ENCODE results near the gene COQ8A.

COQ8A gene

GRCh38 chr1:227033880-227034279, 93.8 kb downstream of the COQ8A start:
- TF ChIP-seq ESRRG (CRISPR knock-in tag; IDR thresholded peaks at IDR 0.05), result no peak
- no peak for ATAC-seq

- no peak for ATAC-seq
- TF ChIP-seq SNAI2 (CRISPR knock-in tag; IDR thresholded peaks at IDR 0.05) (no peak), ZNF8 (CRISPR knock-in tag; IDR thresholded peaks at IDR 0.05) (no peak), BACH2 (CRISPR knock-in tag; IDR thresholded peaks at IDR 0.05; ENCODE audit: borderline replicate concordance) (no peak)
Measured at GRCh38 chr1:227035316-227035715, 95.2 kb downstream of the COQ8A start.

GRCh38 chr1:227037121-227037520, 97.0 kb downstream of the COQ8A start:
- TF ChIP-seq ARNTL (CRISPR knock-in tag; IDR thresholded peaks at IDR 0.05; ENCODE audit: borderline replicate concordance, low read depth) (no peak), ISL1 (CRISPR knock-in tag; IDR thresholded peaks at IDR 0.05) (no peak), CREB5 (CRISPR knock-in tag; IDR thresholded peaks at IDR 0.05; ENCODE audit: low read depth) (no peak), ZNF70 (CRISPR knock-in tag; IDR thresholded peaks at IDR 0.05) (no peak), CSDC2 (CRISPR knock-in tag; IDR thresholded peaks at IDR 0.05) (no peak), TCF4 (CRISPR knock-in tag; IDR thresholded peaks at IDR 0.05; ENCODE audit: borderline replicate concordance) (no peak), ZNF8 (CRISPR knock-in tag; IDR thresholded peaks at IDR 0.05) (no peak), GLIS3 (CRISPR knock-in tag; IDR thresholded peaks at IDR 0.05) (no peak), CSRNP3 (CRISPR knock-in tag; IDR thresholded peaks at IDR 0.05) (no peak)
- ATAC-seq, result no peak

Data from SK-N-SH treated with all-trans-retinoic acid at 6 μM for 48 hours (cell line).